HG03442 (cell line): Measurements from ENCODE around the gene HBZ.
"Not testable (repeated sequence)": the region's sequence is repeated elsewhere in the genome, so short reads cannot be mapped to it uniquely, and the experiment has no call there.

Experiments used
- ATAC-seq: cut with Tn5 transposase; IDR thresholded peaks from one replicate; pipeline ENCODE4 v1.9.1; 2021; ENCODE audit warnings: mild to moderate bottlenecking, moderate library complexity; ENCODE audit not compliant: unreplicated experiment

HBZ gene

GRCh38 chr16:177981-178667, 25.7 kb downstream of the HBZ start:
- ATAC-seq, result no peak

- no peak for ATAC-seq
These were observed 26.2 kb downstream of the HBZ start for GRCh38 chr16:178668-179015.

DNA sequence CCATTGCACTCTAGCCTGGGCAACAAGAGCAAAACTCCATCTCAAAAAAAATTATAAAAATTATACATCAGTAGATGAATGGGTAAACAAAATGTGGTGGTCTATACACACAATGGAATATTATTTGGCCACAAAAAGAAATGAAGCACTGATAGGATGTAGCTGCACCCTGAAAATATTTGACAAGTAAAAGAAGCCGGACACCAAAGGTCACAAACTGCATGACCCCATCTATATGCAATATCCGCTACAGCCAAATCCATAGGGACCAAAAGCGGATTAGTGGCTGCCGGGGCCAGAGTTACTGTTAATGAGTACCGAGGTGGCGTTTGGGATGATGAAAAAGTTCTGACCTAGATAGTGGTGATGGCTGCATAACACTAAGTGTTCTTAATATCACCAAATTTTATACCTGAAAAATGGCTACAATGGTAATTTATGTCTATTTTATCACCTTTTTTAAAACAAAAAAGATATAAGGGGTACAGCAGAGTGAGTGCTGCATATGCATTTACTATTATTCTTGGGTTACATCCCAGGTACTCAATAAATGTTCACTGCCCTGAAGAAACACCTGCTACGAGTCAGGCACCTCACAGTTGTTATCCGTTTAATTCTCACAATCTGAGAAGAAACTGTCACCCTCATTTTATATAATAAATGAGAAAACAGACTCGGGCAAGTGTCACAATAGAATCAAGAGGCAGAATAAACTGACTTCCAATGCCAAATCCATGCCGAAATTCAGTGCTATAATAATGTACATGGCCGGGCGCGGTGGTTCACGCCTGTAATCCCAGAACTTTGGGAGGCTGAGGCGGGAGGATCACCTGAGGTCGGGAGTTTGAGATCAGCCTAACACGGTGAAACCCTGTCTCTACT, 27.0 kb downstream of the HBZ start:
- no peak for ATAC-seq

GRCh38 chr16:180101-180675, 27.7 kb downstream of the HBZ start, which contains the start of gene HBQ1:
Gene HBQ1 (plus strand): TSS chr16:180459. CDS start chr16:180487, 28 bp downstream.
- ATAC-seq, result no peak

DNA sequence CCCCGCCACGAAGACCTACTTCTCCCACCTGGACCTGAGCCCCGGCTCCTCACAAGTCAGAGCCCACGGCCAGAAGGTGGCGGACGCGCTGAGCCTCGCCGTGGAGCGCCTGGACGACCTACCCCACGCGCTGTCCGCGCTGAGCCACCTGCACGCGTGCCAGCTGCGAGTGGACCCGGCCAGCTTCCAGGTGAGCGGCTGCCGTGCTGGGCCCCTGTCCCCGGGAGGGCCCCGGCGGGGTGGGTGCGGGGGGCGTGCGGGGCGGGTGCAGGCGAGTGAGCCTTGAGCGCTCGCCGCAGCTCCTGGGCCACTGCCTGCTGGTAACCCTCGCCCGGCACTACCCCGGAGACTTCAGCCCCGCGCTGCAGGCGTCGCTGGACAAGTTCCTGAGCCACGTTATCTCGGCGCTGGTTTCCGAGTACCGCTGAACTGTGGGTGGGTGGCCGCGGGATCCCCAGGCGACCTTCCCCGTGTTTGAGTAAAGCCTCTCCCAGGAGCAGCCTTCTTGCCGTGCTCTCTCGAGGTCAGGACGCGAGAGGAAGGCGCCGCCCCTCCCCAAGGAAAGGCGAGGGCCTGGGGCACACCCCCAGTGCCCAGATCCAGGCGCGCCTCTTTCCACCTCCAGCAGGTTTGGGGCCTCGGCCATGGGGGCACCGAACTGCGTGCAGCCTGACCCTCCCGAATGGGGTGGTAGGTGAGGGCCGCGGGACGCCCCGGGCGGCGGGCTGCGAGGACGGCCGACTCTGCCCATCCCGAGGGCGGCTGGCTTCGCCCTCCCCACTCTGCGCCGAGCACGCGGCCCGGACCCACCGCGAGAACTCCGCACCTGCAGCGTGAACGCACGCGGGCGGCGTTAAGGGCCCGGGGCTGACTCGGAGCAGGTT, 28.5 kb downstream of the HBZ start:
- peak; percentile 50 for ATAC-seq

DNA sequence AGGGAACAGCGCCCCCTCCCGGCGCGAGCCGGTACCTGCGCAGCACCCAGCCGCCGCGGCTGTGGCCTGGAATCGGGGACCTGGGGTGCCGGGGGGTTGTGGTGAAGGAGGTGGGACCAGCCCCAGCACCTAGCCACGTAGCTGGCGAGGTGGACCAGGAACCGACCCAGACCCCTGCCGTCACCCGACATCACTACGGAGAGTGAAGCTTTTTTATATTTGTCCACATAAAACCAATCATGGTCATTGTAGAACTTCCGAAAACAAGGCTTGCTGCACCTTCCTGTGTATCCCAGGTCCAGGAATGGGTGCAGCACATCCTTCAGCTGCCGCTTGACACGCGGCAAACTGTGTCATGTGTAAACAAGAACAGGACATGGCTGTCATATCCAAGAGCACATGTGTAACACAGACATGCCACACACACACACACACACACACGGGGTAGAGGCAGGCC, 29.1 kb downstream of the HBZ start:
- no peak for ATAC-seq

- no peak for ATAC-seq
These were observed 30.6 kb downstream of the HBZ start for GRCh38 chr16:183005-183404.

DNA sequence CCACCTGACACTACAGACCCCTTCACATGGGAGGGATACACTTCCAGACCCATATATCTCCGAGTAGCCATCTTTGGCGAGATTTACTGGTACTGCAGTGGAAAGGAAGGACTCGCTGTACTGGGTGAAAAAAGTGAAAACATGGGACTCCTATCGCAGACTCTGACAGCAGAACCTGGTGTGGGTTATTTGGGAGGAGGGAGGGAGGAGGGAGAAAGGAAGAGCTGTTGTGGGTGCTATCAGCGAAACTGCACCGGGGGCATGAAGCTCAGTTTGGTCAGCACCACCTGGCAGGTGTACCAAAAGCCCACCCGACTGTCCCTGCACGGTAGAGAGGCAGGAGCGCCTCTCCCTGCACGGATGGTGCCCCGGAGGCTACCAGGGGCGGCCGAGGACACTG, 32.8 kb downstream of the HBZ start:
- no peak for ATAC-seq

DNA sequence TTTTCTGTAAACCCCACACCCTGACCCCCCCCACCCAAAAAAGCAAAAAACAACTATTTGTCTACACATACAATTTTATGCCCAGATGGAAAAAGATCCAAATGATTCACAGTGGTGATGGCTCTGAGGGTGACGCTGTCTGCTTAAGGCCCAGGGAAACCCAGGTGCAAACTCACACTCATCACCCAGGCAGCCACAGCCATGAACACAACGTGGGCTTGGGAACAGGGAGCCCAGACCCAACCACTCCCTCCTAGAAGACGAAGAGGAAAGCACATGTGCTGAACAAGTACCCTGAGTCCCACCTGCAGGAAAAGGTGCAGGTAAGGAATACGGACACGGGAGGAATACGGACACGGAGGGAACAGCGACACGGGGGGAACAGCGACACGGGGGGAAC, 33.2 kb downstream of the HBZ start:
- ATAC-seq, result no peak

- ATAC-seq, result no peak
These were observed 34.9 kb downstream of the HBZ start for GRCh38 chr16:187330-187729.

GRCh38 chr16:188674-189073, 36.2 kb downstream of the HBZ start:
- ATAC-seq, result no peak

DNA sequence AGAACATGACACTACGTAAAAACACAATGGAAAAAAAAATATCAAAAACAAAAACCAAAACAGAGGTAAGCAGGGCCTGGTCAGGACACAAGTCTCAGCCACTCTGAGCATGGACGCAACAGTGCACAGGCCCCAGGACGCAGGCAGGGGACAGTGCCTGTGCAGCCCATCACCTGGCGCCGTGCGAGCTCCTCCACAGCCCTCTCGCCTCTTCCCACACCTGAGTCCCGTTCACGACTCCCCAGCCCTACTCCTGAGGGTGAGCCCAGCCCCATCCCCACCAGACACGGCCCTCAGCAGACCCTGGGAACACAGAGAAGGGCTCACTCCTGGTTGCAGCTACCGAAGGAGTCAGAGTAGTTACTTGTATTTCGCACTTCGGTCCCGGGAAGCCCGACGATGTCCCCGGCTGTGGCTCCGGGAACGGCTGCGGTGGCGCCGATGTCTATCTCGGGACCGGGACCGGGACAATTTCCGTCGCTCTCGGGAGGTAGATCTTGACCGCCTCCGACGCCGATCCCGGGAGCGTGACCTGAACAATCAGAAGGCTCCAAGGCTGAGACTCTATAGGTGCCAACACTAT, 37.3 kb downstream of the HBZ start:
- no peak for ATAC-seq

DNA sequence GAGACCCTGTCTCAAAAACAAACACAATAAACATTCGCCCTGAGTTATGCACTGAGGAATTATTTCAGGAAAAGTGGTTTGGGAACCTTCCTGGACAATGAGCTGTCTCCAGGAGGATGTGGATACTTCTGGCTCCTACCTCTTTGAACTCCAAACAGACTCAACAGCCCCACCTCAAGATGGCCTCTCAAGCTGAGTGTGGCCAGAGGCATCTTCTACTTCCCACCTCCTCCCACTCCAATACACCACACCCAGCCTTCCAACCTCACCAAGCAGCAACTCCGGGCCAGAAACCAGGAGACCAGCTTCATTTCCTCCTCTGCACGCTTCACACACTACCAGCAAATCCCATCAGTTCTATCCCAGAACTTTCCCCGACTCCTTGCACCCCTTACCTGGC, 39.4 kb downstream of the HBZ start:
- no peak for ATAC-seq

DNA sequence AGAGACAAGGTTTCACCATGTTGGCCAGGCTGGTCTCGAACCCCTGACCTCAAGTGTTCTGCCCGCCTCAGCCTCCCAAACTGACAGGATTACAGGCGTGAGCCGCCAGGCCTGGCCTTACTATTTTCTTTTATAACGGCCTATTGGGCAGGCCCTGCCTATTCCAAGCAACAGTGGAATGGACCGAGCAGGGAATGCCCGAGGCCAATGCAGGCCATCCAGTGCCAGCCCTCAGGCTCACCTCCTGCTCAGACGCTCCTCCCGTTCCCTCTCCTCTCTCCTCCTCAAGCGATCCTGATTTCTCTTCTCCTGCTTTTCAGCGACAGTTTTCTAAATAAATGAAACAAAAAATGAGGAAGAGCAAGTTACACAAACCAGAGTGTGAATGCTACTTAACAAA, 40.2 kb downstream of the HBZ start:
- no peak for ATAC-seq

- ATAC-seq, result no peak
These were observed 41.0 kb downstream of the HBZ start for GRCh38 chr16:193441-193840.

DNA sequence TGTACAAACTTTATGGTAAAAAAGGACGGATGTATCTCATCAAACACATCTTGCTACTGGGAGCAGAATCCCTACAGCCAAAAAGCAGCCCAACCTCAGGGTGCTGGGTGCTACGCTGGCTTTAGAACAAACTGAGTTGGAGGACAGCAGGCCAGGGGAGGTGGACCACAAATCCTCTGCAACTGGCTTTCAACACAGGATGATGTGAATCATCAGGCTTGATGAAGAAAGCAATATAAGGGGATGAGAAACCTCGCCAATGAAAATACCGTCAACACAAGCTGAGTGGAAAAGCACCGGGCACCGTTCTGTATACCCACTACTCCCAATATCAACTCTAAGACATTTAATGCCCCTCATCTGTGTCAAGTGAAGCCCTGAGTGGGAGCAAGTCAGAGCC, 42.1 kb downstream of the HBZ start:
- no peak for ATAC-seq

- ATAC-seq, result no peak
These were observed 47.9 kb downstream of the HBZ start for GRCh38 chr16:200388-200787.

DNA sequence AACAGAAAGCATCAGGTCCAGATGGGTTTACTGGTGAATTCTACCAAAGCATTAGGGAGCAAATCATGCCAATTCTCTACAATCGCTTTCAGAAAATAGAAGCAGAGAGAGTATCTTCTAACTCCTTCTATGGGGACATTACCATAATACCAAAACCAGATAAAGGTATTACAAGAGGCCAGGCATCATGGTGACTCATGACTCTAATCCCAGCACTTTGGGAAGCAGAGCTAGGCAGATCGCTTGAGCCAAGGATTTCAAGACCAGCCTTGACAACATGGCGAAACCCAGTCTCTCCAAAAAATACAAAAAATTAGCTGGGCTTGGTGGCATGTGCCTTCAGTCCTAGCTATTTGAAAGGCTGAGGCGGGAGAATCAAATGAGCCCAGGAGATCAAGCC, 50.8 kb downstream of the HBZ start:
- ATAC-seq, result no peak

GRCh38 chr16:204046-204445, 51.6 kb downstream of the HBZ start:
- ATAC-seq, result not testable (repeated sequence)
